Measurements from ENCODE around the gene CFAP119.

GRCh38 chr16:30750876-30751465 is 10.9 kb downstream of the CFAP119 start:
- TF ChIP-seq CTCF (IDR thresholded peaks at IDR 0.05) (no peak), POLR2A (IDR thresholded peaks at IDR 0.05) (no peak), POLR2AphosphoS5 (IDR thresholded peaks at IDR 0.05) (no peak)

Measured in stomach (tissue), 4 donors.